DOHH2 (cell line): ENCODE results near the gene OBP2A.

Source experiments
- H3F3A ChIP-seq: fragments of 200-600 bp; sonication (generic), shearing (Covaris generic); 2 replicates; pipeline ENCODE4 v1.6.0; 2016; ENCODE audit warnings: antibody characterized with exemption, mild to moderate bottlenecking; ENCODE audit not compliant: control insufficient read depth, insufficient read depth
- H3K27ac ChIP-seq: fragments of 200-600 bp; sonication (generic); 2 replicates; pipeline ENCODE4 v1.5.1; 2014; ENCODE audit warnings: low read depth, mild to moderate bottlenecking, low read length, moderate library complexity
- H3K27me3 ChIP-seq: fragments of 200-600 bp; sonication (generic); 2 replicates; pipeline ENCODE4 v1.6.1; 2014; ENCODE audit warnings: mild to moderate bottlenecking, low read length, mixed read lengths; ENCODE audit not compliant: control insufficient read depth
- H3K36me3 ChIP-seq: fragments of 200-600 bp; sonication (generic); 2 replicates; pipeline ENCODE4 v1.6.1; 2014; ENCODE audit warnings: mild to moderate bottlenecking, low read length, moderate library complexity, mixed read lengths; ENCODE audit not compliant: control insufficient read depth
- H3K4me1 ChIP-seq: fragments of 200-600 bp; sonication (generic); 2 replicates; pipeline ENCODE4 v1.6.1; 2014; ENCODE audit warnings: mild to moderate bottlenecking, low read length, mixed read lengths; ENCODE audit not compliant: control insufficient read depth
- H3K4me2 ChIP-seq: fragments of 200-600 bp; sonication (generic); 2 replicates; pipeline ENCODE4 v1.6.0; 2014; ENCODE audit warnings: mild to moderate bottlenecking, low read length, moderate library complexity
- H3K4me3 ChIP-seq: fragments of 200-600 bp; sonication (generic); 2 replicates; pipeline ENCODE4 v1.5.1; 2014; ENCODE audit warnings: mild to moderate bottlenecking, low read length, mixed read lengths
- H3K79me2 ChIP-seq: fragments of 200-600 bp; sonication (generic); 2 replicates; pipeline ENCODE4 v1.6.1; 2014; ENCODE audit warnings: mild to moderate bottlenecking, low read length, mixed read lengths; ENCODE audit not compliant: control insufficient read depth
- H3K9me2 ChIP-seq: fragments of 200-600 bp; sonication (generic); replicated peaks from 2 replicates; pipeline ENCODE4 v1.6.1; 2014; ENCODE audit warnings: mild to moderate bottlenecking, low read length, mixed read lengths; ENCODE audit not compliant: control insufficient read depth
- H3K9me3 ChIP-seq: fragments of 200-600 bp; sonication (generic); 2 replicates; pipeline ENCODE4 v1.6.1; 2014; ENCODE audit warnings: antibody characterized with exemption, low read length, mixed read lengths; ENCODE audit not compliant: control insufficient read depth, insufficient read depth
- H4K20me1 ChIP-seq: fragments of 200-600 bp; sonication (generic); 2 replicates; pipeline ENCODE4 v1.6.0; 2014; ENCODE audit warnings: low read depth, mild to moderate bottlenecking, antibody characterized with exemption, low read length, moderate library complexity; ENCODE audit not compliant: control insufficient read depth, insufficient read depth
- EZH2phosphoT487 ChIP-seq: fragments of 200-600 bp; sonication (generic); IDR thresholded peaks from 2 replicates; pipeline ENCODE4 v1.6.1; 2017; ENCODE audit warnings: borderline replicate concordance, mild to moderate bottlenecking, antibody characterized with exemption, low read length, moderate library complexity, mixed read lengths
- TF ChIP-seq, protein P1 (sequence below): fragments of 200-600 bp; sonication (generic); IDR thresholded peaks from one replicate; pipeline ENCODE4 v1.5.1; 2014; ENCODE audit warnings: antibody characterized with exemption, mild to moderate bottlenecking, low read depth, low read length; ENCODE audit not compliant: poor library complexity, severe bottlenecking

The OBP2A gene

DNA sequence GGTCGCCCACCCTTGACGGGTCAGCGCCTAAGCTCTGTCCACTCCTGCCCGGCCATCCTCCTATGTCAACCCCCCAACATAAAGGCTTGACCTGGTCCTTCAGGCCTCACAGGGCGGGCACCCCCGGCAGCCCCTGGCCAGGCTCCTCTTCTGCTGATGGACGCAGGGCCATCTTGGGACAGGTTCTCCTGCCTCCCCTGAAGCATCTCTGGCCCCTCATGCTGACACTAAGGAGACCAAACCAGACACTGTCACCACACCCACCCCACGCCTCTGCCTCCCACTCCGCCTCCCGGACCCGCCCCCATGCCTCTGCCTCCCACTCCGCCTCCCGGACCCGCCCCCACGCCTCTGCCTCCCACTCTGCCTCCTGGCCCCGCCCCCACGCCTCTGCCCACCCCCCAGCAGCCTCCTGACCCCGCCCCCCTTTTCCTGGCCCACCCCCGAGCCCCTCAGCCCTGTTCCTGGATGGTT lies 6.8 kb downstream of the OBP2A start:
- Histone ChIP-seq H3K9me3 (no peaks in the 10 kb centered on the region), H3K27ac (no peak overlapping the region), H4K20me1 (no peaks in the 10 kb centered on the region), H3K36me3 (no peaks in the 10 kb centered on the region), H3K4me1 (no peaks in the 10 kb centered on the region), H3K4me3 (no peak overlapping the region), H3K4me2 (no peak overlapping the region), H3K27me3 (no peaks in the 10 kb centered on the region), H3K9me2 (no peaks in the 10 kb centered on the region), H3F3A (no peaks in the 10 kb centered on the region), H3K79me2 (no peaks in the 10 kb centered on the region)
- TF ChIP-seq EZH2phosphoT487, result no peak
- TF ChIP-seq, protein P1, sequence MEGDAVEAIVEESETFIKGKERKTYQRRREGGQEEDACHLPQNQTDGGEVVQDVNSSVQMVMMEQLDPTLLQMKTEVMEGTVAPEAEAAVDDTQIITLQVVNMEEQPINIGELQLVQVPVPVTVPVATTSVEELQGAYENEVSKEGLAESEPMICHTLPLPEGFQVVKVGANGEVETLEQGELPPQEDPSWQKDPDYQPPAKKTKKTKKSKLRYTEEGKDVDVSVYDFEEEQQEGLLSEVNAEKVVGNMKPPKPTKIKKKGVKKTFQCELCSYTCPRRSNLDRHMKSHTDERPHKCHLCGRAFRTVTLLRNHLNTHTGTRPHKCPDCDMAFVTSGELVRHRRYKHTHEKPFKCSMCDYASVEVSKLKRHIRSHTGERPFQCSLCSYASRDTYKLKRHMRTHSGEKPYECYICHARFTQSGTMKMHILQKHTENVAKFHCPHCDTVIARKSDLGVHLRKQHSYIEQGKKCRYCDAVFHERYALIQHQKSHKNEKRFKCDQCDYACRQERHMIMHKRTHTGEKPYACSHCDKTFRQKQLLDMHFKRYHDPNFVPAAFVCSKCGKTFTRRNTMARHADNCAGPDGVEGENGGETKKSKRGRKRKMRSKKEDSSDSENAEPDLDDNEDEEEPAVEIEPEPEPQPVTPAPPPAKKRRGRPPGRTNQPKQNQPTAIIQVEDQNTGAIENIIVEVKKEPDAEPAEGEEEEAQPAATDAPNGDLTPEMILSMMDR, result no peak

DNA sequence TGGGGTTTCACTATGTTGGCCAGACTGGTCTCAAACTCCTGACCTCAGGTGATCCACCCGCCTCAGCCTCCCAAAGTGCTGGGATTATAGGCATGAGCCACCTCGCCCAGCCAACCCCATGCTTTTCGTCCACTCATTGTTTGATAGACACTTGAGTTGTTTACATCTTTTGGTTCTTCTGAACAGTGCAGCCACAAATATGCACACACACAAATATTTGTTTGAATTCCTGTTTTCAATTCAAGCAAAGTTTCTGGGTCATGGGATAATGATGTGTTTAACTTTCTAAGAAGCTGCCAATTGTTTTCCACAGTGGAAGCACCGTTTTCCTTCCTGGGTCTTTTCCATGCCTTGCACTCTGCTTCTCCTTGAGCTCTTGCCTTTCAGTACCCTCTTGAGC lies 8.8 kb downstream of the OBP2A start:
- H3K36me3 ChIP-seq, result no peaks in the 10 kb centered on the region
- H3K9me2 ChIP-seq, result no peaks in the 10 kb centered on the region
- H3K9me3 ChIP-seq, result no peaks in the 10 kb centered on the region
- H3K27ac ChIP-seq, result no peak overlapping the region
- H3K27me3 ChIP-seq, result no peaks in the 10 kb centered on the region
- H3F3A ChIP-seq, result no peaks in the 10 kb centered on the region
- H3K4me1 ChIP-seq, result no peaks in the 10 kb centered on the region
- no peak overlapping the region for H3K4me2 ChIP-seq
- TF ChIP-seq EZH2phosphoT487, result no peak
- TF ChIP-seq, protein P1, result no peak
- H3K79me2 ChIP-seq, result no peaks in the 10 kb centered on the region
- no peaks in the 10 kb centered on the region for H4K20me1 ChIP-seq
- no peak overlapping the region for H3K4me3 ChIP-seq

DNA sequence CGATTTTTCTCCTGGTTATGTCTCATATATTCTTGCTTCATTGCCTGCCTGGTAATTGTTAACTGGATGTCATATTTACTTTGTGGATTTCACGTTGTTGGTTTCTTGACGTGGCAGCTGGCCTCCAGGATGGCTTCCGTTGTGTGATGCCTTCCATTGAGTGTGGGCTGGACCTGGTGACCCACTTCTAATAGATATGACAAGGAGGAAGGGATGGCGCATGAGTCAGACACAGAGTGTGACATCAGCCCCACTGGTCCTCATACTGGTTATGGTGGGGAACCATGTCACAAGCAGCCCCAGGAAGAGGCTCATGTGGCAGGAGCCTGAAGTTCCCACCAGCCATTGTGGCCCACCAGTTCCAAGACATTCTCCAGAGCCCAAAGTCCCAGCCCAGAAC lies 9.3 kb downstream of the OBP2A start:
- H3F3A ChIP-seq, result no peaks in the 10 kb centered on the region
- no peaks in the 10 kb centered on the region for H3K27me3 ChIP-seq
- H3K27ac ChIP-seq, result no peak overlapping the region
- TF ChIP-seq, protein P1, result no peak
- no peak for TF ChIP-seq EZH2phosphoT487
- no peaks in the 10 kb centered on the region for H3K79me2 ChIP-seq
- H3K9me2 ChIP-seq, result no peaks in the 10 kb centered on the region
- H3K4me2 ChIP-seq, result no peak overlapping the region
- H3K9me3 ChIP-seq, result no peaks in the 10 kb centered on the region
- no peaks in the 10 kb centered on the region for H3K4me1 ChIP-seq
- no peaks in the 10 kb centered on the region for H3K36me3 ChIP-seq
- no peak overlapping the region for H3K4me3 ChIP-seq
- no peaks in the 10 kb centered on the region for H4K20me1 ChIP-seq
